Ammon's horn (tissue), 1 donor: ENCODE results near the gene HES5.
"Not testable (repeated sequence)": the region's sequence is repeated elsewhere in the genome, so short reads cannot be mapped to it uniquely, and the experiment has no call there.

Experiments
- DNase-seq: peaks from one replicate; pipeline ENCODE4 v3.0.0-alpha.2; 2016; ENCODE audit warnings: low spot score

The HES5 gene, protein sequence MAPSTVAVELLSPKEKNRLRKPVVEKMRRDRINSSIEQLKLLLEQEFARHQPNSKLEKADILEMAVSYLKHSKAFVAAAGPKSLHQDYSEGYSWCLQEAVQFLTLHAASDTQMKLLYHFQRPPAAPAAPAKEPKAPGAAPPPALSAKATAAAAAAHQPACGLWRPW

DNA sequence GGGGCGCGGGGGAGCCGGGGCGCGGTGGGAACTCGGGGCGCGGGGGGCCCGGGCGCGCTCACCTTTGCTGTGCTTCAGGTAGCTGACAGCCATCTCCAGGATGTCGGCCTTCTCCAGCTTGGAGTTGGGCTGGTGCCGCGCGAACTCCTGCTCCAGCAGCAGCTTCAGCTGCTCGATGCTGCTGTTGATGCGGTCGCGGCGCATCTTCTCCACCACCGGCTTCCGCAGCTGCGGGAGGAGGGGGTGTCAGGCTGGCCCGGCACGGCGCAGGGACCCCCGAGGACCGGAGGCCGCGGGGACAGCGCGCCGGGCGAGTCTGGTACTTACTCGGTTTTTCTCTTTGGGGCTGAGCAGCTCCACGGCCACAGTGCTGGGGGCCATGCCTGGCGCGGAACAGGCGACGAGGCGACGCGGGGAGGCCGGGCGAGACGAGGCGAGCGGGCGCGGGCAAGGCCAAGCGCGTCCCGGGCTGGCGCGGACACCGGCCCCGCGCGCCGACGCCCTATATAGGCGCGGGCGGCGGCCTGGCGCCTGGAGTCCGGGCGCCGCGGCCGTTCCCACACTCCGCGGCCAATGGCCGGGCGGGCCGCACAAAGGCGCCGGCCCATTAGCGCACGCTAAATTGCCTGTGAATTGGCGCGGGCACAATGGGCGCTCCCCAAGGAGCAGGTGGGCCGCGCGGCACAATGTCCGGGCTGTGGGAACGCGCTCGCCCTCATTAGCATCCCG lies at the start of gene HES5:
HES5 (minus strand) TSS at position 480 of the 729 bp plus-strand sequence; CDS start at position 381, 99 bp downstream.
- peak; percentile 66 for DNase-seq

DNA sequence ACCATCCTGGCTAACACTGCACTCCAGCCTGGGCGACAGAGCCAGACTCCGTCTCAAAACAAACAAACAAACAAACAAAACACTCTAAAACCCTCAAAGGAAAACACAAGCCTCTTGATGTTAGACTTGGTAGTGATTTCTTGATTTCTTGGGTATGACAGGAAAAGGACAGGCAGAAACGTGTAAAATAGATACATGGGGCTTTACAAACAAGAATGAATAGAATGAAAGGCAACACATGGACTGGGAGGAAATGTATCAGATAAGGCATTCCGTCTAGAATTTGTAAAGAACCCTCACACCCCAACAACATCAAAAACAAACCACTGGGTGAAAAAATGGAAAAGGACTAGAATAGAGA lies 48.7 kb upstream of the HES5 start:
- DNase-seq: no peak

DNA sequence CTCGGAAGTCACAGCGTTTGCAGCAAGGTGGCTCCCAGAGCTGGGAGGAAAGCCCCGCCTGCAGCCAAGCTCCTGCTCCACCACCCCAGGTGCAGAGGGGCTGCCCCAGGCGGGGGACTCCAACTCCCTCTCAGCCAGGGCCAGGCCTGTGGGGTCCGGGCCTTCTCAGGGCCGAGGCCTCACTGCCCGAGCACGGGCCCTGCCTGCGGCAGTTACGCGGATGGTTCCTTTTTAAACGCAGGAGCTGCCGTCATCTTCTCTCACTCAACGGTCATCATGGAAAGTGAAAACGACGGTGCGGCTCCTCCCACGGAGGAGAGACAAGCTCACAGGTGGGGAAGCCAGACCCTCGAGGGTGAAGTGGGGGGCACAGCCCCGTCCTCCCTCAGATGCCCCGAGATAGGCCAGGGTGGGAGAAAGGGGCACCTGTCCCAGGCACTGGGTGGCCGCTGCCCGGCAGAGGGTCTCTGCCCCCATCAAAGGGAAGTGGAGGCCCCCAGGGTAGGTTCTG lies 47.6 kb upstream of the HES5 start:
- DNase-seq: not testable (repeated sequence)

DNA sequence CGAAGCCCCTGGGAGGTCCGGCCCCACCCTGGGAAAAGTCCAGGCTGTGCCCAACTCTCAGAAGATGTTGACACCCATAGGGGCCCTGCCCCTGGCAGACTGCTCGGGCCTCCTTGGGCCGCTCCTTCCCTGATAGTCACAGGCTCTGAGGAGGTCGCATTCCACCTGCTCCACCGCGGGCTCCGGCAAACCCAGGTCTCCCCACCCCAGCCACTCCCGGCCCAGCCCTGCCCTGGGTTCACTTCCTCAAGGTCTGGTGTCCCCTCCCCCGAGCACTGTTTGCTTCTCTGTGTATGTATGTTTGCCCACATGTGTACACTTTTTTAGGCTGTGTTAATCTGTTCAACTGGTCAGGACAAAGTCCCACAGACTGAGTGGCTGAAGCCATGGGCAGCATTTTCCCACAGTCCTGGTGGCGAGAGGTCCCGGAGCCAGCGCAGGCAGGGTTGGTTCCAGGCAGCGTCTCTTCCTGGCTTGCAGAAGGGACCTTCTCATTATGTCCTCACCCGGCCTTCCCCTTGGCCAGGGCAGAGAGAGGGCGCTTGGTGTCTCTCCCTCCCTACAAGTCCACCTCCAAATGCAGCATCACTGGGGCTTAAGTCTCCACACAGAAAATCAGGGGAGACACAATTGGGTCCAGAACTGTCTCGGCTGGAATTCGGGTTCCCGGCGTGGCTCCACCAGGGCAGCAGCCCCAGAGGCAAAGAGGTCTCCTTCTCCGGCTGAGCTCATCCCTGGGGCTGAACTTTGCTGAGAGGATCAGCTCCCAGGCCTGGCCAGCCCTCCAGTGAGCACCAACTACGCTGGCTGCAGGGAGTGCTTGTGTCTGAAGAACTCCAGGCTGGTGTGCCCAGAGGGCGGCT lies 46.0 kb upstream of the HES5 start:
- no peak for DNase-seq

DNA sequence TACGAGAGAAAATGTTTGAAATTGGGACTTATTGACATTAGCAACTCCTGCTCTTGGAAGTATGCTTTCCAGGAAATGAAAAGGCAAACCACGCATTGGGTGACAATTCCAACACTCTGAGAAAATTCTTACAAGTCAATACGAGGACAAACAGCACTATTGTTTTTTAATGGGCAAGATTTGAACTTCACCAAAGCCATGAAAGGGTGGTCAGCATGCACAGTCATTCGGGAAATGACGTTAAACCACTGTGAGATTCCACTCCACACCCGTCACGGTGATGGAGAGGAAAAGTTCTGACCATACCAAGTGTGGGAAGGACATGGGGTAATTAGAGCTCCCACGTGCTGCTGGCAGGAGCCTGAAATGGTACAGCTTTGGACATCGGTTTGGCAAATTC lies 44.3 kb upstream of the HES5 start:
- DNase-seq: no peak

DNA sequence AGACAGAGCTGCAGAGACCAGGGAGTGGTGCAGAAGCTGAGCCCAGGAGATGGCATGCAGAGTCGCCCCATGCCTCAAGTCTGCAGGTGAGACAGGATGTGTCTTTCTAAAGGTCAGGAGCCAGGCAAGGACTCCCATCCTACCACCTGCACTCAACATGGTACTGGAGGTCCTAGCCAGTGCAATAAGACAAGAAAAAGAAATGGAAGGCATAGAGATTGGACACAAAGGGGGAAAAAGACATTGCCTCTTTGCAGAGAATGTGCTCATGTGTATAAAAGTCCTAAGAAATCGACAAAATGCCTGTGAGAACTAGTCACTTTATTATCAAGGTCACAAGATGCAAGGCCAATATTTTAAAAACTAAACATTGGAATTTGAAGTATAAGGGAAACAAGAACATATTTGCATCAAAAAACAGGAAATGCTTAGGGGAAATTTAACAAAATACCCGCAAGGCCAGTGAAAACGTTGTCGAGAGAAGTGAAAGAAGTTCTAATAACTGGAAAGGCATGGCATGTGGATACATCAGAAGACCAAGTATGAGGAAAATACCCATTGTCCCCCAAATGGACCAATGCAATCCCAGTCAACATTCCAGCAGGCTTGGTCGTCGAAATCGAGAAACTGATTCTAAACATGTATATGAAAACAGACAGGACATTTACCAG lies 43.3 kb upstream of the HES5 start:
- DNase-seq: no peak

DNA sequence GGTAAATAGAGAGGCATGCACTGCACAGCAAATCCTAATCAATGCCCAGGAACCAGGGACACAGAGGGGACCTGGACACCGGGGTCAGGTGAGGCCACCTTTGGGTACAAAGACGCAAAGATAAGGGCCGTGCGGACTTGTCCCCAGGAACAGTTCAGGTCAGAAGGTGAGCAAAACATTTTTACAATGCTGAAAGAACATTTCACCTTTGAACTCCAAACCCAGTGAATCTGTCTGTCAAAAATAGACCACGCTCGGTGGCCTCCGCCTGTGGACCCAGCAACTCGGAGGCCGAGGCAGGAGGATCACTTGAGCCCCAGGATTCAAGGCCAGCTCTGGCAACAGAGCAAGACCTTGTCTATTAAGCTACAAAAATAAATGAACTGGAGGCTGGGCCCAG lies 41.3 kb upstream of the HES5 start:
- DNase-seq: no peak

DNA sequence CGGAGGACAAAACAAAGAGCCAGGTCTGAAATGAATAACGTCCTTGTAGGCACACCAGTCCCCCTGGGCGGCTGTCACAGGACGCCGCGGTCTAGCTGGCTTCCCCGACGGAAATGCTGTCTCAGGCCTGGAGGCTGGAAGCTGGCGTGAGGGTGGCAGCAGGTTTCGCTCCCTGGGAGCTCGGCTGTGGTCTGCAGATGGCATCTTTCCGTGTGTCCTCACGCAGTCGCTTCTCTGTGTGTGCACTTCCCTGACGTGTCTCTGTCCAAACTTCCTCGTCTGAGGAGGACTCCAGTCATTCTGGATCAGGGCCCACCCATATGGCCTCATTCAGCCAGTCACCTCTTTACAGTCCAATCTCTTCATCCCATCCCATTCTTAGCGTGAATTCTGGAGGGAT lies 40.3 kb upstream of the HES5 start:
- no peak for DNase-seq

DNA sequence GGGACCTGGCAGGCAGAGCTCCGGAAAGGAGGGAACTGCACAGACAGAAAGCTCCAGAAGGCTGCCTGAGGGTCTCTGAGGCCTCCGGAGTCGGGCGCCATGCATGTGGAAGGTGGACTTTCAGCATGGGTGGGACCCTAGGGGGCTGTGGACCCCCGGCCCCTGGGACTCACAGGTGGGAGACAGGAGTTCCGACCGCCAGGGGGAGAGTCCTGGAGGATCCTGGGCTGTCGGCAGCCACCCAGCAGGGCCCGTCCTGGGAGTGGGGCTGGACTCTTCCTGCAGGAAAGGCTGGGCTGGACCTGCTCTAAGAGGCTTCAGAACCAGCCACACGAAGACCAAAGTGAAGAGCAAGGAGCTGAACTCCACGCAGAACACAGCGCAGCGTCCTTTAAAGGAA lies 39.6 kb upstream of the HES5 start:
- not testable (repeated sequence) for DNase-seq

DNA sequence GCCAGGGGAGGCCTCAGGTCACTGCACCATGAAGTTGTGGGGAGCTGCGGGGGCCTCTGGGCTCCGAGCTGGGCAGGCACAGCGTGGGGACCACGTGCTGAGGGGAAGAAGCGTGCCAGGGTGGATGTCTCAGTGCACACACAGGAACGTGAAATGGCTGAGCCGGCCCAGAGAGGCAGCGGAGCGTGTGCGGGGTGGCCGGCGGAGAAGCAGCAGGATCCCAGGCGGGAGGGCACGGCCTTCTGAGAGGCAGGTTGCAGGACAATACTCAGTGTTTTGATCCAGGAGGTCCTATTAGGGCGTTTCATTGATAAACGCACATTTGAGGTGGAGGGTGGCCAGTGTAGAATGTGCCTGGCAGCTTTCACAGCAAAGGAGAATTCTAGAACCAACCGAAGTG lies 39.0 kb upstream of the HES5 start:
- DNase-seq: no peak

DNA sequence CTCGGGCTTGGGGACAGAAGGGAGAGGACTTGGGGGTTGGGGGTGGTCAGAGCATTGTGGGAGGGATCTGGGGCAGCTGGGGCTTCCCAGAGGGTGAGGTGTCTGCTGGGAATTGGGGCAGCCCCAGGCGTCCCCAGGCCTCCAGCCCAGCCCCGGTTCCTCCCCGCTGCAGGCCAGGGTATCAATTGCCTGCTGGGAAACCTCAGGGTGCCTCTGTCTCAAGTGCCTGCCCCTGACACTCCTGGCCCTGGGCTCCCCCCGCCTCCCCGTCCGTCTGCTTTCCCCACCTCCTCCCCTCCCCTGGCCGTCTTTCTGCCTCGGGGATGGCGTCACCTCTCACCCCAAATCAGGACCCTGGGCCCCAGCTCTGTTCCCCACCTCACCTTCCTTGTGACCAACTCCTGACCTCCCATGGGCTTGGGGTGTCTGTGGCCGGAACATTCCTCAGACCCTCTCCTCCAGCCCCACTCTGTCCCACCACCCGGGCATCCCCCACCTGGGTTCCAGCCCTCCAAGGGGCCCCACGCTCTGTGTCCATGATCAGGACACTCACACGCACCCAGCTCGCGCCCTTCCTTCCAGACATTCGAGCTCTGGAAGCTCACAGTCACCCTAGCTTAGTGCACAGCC lies 38.2 kb upstream of the HES5 start:
- not testable (repeated sequence) for DNase-seq

DNA sequence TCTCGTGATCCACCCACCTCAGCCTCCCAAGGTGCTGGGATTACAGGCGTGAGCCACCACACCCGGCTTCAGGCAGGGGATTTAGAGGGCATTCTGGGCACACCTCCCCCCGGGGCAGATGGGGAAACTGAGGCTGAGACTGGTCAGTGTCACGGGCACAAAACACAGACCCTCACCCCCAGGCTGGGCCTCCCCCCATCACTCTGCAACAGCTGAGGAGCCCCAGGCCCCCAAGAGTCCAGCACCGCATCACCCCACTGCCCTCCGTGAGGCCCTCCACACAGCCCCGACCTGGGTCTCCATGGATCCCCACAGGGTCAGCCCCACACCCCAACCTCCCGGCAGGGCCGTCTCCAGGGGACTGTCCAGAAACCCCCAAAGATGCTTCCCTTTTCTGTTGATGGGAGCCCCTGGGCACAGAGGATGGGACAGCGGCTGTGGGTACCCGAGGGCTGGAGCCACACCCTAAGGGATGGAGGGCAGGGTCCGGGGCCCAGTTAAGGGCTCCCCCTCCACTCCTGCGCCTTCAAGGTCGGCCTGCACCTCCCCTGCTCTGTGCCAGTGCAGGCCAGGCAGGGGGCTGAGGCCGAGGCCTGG lies 37.1 kb upstream of the HES5 start:
- no peak for DNase-seq

DNA sequence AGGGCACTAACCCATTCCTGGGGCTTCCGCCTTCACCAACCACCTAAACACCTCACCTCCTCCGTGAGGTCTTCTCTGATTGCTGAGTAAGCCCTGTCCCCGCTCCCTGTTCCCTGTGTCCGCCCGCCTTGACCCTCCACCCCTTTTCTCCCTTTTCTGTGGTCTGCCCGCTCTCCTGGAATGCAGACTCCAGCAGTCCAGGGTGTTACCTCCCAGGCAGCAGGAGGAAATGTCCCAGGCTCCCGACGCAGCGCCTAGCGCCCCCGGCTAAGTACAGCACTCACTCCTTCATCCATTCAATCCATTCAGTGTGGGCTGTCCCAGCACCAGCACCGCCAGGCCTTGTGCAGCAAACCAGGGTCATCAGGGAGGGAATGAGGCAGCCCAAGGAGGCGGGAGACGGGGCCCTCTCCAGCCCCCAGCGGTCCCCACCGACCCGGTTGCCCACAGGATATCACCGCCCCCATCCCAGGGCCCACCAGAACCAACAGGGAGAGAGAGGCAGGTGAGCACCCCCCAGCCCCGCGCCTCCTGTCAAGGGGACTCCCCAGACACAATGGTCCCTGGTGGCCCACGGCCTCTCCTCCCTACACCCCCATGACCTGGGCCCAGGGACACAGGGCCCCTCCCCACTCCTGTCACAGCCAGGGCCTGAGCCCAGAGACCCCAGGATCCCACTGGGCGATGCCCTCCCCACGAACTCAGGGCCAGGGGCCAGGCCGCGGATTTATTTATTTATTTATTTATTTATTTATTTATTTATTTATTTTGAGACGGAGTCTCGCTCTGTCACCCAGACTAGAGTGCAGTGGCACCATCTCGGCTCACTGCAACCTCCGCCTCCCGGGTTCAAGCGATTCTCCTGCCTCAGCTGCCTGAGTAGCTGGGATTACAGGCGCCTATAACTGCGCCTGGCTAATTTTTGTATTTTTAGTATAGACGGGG lies 36.3 kb upstream of the HES5 start:
- no peak for DNase-seq

DNA sequence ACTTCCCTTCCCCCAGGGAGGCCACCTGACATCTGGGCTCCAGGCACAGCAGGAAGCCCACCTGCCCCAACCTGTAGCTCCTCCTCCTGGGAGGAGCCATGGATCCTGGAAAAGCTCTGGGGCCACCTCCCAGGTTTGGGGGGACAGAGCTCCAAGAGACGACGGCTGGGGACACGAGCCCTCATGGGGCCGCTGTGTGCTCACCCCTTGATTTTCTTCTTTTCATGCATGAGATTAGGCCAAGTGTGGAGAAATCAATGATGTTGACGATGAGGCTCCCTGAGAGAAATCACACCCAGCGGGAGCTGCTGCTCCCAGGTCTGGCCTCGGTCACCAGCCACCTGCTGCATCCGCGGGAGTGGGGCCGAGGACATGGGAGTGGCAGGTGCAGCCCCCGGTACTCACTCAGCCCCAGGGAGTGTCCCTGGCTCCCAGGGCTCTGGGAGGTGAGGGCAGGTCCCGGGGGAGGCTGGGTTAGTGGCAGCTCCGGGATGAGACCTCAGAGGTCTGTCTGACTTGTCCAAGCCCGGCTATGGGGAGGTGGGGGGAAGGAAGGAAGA lies 34.8 kb upstream of the HES5 start:
- no peak for DNase-seq

DNA sequence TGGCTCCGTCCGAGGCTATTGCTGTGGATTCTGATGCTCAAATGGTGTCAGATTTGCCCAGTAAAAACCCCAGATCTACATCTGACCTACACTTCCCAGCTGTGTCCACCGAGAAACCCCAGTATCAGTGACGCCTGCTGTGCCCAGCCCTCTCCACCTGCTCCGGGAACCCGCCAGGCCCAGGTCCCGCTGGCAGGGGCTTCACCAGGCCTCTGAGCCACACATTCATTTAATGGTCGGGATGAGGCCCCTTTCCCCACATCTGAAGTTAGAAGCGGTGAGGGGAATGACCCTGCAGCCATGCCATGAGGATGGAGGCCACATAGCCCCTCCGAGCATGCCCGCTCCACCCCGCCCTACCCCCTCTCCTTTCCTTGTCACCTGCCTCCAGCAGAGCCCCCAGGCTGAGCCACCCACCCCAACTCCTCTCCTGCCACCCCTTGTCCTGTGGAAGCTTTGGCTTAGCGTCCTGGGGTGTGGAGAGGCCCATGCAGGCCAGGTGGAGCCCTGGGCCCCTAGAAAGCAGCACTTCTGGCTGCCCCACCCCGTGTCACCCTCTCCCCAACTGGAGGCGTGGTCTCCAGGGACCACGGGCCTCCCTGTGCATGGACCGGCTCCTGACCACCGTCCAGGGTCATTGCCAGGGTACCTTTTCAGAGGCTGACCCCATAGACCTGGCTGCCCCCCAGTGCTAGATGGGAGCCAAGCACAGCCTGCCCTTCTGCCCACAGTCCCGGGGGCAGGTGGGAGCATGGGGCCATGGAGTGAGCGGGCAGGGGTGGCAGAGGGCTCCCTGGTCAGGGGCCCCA lies 34.1 kb upstream of the HES5 start:
- DNase-seq: no peak

DNA sequence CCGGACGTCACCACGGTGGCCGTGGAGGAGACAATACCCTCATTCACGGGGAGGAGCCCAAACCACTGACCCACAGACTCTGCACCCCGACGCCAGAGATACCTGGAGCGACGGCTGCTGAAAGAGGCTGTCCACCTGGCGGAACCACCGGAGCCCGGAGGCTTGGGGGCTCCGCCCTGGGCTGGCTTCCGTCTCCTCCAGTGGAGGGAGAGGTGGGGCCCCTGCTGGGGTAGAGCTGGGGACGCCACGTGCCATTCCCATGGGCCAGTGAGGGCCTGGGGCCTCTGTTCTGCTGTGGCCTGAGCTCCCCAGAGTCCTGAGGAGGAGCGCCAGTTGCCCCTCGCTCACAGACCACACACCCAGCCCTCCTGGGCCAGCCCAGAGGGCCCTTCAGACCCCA lies 33.1 kb upstream of the HES5 start:
- DNase-seq: no peak

DNA sequence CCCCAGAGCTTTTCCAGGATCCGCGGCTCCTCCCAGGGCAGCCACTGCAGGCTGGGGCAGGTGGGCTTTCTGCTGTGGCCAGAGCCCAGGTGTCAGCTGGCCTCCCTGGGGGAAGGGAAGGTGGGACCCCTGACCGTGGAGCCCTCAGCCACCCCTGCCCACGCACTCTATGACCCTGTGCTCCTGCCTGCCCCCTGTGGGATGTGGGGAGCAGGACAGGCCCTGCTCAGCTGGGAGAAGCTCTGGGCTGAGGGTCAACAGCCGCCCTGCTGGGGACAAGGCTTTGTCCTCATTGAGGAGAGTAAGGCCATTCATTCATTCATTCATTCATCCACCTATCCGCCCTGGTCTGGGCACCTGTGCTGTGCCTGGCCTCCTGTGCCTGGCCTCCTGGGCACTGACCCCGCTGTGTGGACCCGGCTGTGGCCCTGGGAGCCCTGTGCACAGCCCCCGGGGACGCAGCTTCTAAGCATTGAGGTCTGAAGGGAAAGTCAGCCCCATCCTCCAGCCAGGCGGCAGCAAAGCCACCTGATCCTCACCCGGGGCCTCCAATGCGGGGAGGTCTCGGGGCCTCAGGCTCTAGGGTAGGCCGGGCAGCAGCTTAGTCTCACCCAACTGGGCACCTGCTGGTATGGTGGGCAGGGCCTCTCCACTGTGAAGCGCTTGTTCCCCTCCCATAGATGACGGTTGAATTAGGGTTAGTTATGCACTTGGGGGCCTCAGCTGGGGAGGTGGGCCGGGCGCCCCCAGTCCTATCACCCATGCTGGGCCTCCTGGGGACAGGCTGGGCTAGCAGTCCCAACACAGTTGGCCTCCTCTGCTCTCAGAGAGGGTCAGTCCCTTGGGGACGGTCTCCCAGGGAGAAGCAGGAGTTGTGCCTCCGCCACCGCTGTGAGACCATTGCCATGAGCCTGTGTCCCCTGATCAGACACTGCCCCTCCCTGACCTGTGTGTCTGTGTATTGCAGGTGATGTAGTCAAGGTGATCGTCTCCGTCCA lies 32.1 kb upstream of the HES5 start:
- DNase-seq: no peak

DNA sequence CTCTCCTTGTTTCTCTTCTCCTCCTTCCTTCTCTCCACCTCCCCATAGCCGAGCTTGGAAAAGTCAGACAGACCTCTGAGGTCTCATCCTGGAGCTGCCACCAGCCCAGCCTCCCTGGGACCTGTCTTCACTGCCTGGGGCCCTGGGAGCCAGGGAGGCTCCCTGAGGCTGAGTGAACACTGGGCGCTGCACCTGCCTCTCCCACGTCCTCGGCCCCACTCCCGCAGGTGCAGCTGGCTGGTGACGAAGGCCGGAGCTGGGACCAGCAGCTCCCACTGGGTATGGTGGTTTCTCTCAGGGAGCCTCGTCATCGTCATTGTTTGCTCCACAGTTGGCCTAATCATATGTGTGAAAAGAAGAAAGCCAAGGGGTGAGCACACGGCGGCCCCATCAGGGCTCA lies 31.4 kb upstream of the HES5 start:
- no peak for DNase-seq
